GM18505 (cell line): ENCODE results near the gene FCN1.
"Not testable (repeated sequence)": the region's sequence is repeated elsewhere in the genome, so short reads cannot be mapped to it uniquely, and the experiment has no call there.

Experiments used
- ATAC-seq: cut with Tn5 transposase; IDR thresholded peaks from one replicate; pipeline ENCODE4 v1.9.1; 2021; ENCODE audit not compliant: unreplicated experiment
- POLR2A ChIP-seq: IDR thresholded peaks from 4 replicates; pipeline ENCODE4 v1.6.1; 2011; ENCODE audit warnings: borderline replicate concordance; ENCODE audit not compliant: insufficient read depth, insufficient read length; ENCODE audit errors: extremely low read depth

The FCN1 gene

DNA sequence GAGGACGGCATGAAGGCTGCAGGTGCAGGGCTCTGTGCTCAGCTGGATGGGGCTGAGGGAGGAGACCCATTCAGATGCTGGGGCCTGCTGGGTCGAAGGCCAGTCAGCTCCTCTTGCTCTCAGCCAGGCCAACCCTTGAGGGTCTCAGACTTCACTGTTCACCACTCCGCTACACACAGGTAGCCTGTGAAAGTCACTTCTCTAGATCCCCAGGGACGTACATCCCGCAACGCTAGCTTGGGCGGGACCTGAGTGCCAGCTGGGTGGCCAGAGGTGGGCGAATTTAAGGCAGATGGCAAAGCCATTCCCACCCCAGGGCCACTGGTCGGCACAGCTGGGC lies 42.2 kb upstream of the FCN1 start:
- TF ChIP-seq POLR2A = no peak
- ATAC-seq = no peak

DNA sequence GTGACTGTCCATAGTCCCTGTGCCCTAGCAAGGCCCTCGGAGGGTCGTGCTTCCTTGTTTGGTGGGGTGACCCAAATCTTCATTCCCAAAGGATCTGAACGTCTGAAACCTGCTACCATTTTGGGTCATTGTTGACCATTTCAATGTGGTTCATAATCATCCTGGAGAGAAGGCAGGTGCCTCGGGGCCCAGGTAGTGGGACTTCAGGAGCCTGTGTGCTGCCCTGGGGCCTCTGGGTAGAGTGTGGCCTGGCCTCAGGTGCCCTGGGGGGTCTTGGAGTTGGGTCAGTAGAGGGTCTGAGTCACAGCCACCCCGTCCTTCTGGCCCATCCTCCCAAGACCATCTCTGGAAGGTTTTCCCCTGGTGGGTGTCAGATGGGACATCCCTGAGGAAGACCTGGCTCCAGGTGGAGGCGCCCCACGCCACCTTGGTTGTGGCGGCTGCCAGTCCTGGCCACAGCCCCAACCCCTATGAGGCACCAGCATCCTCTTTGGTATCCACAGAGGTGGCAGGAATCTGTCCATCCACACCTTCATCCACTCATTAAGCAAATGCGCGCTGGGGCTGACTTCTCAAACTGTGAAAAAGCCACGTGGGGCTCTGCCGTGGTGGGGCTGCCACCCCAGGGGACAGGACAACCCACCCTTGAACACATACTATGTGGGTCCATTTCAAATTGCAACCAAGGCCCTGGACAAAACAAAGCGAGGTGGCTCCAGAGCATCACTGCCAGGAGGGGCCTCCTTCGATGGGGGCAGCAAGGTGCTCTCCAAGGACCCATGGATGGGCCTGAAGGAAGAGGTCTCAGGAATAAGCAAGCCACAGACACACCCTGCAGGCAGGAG lies 41.6 kb upstream of the FCN1 start:
- TF ChIP-seq POLR2A = no peak
- no peak for ATAC-seq

DNA sequence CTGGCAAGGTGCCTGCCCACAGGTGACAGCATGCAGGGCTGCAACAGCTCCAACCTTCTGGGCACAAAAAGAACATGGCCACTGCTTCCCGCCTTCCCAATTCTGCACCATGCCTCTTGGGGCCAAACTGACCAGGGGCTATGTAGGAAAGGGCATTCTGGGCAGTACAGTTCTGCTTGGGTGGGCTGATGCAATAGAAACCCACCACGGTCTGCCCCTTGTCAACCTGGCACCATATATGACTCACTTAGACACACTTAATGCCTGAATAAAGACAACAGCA lies 40.2 kb upstream of the FCN1 start:
- ATAC-seq = no peak
- no peak for TF ChIP-seq POLR2A

DNA sequence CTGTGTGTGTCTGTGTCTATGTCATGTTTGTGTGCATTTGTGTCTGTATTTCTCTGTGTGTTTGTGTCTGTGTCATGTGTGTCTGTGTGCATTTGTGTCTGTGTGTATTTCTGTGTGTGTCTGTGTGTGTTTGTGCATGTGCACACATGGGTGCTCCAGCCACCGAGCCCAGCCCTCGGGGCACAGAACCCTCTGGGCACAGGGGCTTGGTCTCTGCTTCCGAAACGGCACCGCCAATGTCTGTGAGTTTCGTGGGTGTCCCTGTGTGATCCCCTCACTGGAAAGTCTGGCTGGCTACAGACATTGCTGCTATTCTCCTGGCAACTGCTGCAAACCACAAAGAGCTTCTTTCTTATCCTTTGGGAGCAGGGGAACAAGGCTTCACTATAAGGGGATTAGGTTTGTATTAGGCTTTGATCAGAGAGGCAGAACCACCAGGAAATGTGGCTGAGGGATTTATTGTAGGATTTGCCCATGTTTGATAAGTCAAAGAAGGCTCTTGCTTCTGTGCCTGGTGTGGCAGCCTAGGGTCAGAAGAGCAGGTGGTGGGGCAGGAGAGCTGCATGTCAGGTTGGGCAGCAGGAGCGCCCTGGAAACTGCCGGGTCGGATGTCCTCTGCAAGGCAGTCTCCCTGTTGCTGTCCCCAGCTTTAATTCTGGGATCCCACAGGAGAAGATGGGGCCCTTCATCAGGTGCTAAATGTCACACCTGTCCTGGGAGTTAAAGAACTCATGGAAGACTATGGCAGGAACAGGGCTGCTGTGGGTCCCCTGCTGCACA lies 39.6 kb upstream of the FCN1 start:
- no peak for ATAC-seq
- TF ChIP-seq POLR2A = no peak

DNA sequence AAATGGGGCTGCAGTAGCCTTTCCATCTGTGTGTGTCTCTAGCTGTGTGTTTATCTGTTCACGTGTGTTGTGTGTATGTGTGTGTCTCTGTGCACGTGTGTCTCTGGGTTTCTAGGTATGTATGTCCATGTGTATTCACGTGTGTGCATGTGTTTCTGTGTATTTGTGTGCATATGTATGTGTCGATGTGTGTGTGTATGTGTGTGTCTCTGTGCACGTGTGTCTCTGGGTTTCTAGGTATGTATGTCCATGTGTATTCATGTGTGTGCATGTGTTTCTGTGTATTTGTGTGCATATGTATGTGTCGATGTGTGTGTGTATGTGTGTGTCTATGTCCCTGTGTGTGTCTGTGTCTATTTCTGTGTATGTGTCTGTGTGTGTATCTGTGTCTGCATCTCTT lies 38.7 kb upstream of the FCN1 start:
- not testable (repeated sequence) for ATAC-seq

DNA sequence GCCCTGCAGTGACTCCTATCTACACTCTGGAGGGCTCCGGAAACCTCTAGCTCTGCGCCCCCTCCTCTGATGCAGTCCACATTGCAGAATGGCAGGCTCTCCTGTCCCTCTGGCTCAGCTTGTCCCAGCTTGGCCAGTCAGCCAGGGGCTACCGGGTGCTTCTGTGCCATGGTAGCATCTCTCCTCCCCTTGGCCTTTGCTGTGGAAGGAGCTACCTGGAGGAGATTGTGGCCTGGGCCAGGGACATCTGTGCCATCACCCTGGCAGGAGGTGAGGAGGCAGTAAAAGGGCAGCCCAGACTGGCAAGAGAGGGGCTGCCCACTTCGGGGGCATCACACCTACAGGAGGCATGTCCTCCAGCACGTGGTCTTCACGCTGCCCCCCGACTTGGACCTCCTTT lies 38.1 kb upstream of the FCN1 start:
- ATAC-seq = no peak
- TF ChIP-seq POLR2A = no peak

DNA sequence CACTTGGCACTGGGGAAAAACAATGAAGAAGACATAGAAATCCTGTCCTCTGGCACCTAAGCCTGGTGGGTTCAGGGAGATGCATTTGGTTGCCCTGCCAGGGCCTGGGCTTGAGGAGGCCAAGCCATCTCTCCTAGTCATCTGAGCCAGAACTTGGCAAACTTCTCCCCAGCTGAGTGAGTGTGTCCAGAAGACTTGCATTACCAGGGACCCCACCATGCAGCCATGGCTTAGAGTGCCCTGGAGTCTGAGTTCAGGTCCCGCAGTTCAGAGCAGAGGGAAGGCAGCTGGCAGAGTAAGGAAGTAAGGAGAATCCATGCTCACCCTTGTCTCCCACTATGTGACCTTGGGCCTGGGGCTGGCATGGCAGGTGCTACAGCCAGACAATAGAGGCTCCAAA lies 37.4 kb upstream of the FCN1 start:
- TF ChIP-seq POLR2A = no peak
- no peak for ATAC-seq

DNA sequence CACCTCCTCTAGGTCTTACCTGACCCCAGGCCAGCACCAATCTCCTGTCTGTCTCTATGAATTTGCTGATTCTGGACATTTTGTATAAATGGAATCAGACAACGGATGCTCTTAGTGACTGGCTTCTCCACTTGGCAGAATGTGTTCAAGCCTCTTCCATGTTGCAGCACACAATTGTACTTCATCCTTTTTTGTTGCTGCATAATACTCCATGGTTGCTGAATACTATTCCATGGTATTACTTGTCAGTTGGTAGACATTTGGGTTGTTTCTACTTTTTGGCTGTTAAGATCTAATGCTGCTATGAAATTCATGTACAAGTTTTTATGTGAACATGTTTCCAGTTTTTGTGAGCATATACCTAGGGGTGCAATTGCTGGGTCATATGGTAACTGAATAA lies 34.3 kb upstream of the FCN1 start:
- no peak for TF ChIP-seq POLR2A
- no peak for ATAC-seq

DNA sequence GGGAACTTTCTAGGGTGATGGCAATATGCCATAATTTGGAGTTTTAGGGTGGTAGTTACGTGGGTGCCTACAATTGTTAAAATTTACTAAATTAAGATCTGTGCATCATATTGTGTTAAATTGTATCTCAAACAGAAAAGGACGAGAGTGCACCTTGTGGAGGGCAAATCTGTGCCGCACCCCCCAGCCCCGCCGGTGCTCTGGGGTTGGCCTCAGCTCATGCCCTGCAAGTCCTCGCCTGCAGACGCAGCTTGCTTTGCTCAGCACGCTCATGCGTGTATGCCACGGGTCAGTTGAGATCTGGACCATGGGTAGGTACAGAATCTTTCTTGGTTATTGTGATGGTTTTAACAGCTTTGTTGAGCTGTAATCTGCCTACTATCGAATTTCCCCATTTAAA lies 33.7 kb upstream of the FCN1 start:
- no peak for TF ChIP-seq POLR2A
- ATAC-seq = no peak

DNA sequence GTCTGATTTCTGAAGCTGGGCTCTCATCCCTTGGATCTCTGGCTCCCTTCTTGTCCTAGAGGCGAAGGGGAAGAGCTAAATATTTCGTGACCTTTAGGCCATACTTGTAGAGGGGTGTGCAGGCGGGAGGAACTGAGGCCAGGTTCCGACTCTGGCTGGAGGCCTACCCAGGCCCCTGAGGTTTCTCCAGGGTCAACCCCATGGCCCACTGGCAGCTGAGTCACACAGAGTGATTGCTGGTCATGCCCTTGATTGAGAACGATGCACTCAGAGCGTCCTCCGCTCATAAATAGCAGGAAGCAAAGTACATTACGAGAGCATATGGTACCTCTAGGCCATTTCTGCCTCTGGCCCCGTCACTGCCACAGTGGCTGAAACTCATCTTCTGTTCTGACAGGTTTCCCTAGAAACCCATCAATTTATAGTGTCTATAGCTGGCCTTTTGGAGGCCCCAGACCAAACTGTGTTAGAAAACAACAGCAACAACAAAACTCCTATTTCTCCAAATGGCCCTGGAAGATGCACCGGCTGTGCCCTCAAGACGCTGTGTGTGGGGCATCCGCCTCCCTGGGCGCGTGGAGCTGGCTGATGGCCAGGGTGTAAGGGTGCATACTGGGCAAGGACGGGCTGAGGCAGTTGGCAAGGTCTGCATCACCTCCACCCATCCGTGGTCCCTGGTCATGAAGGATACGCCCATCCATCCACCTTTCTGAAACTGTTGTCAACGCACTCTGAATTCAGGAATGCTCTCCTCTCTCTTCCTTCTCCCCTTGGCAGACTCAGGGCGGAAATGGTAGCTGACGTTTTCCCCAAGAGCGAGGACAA lies 32.9 kb upstream of the FCN1 start:
- no peak for TF ChIP-seq POLR2A
- no peak for ATAC-seq

DNA sequence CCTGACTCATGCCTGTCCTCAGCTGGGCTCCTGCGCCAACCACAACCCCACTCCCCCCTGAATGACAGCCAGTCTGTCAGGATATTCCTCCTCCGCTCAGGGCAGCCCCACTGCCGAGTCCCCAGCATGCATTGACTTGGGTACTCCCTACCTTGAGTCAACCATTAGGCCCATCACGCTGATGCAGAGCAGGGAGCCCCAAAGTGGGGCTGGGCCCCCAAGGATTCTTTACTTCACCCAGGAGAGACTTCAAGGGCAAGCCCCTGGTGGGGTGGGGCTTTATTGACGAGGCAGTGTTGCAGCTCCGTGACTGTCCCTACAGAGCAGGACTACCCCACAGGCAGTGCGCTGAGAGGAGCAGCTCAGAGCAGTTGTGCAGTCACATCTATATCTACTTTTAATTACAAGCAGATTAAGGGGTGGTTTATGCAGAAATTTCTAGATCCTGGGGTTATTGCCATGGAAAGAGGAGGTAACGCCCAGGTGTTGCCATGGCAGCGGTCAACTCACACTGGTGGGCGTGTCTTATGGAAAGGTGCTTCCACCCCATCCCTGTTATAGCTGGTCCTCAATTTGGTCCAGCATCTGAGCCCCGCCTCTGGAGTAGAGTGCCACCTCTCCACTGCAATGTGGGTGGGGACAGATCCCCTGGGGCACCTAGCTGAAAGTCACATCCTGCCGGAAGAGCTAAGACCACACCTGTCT lies 32.1 kb upstream of the FCN1 start:
- no peak for ATAC-seq
- TF ChIP-seq POLR2A = no peak

DNA sequence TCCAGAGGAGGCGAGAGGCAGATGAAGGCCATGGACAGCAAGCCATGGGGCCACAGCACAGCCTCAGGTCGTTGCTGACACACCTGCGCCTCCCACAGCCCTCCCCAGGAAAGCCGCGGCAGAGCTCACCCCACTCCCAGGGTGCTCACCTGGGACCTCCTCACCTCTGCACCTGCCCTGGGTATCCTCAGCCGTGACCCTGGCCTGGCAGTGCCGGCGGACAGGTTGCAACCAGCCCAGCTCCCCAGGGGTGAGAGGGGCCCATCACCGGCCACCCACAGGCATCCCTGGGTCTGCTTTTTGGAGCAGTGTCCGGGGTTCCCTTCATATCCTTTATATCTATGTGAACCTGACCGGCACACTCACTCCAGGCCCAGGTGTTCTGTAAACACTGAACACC lies 30.4 kb upstream of the FCN1 start:
- ATAC-seq = no peak

DNA sequence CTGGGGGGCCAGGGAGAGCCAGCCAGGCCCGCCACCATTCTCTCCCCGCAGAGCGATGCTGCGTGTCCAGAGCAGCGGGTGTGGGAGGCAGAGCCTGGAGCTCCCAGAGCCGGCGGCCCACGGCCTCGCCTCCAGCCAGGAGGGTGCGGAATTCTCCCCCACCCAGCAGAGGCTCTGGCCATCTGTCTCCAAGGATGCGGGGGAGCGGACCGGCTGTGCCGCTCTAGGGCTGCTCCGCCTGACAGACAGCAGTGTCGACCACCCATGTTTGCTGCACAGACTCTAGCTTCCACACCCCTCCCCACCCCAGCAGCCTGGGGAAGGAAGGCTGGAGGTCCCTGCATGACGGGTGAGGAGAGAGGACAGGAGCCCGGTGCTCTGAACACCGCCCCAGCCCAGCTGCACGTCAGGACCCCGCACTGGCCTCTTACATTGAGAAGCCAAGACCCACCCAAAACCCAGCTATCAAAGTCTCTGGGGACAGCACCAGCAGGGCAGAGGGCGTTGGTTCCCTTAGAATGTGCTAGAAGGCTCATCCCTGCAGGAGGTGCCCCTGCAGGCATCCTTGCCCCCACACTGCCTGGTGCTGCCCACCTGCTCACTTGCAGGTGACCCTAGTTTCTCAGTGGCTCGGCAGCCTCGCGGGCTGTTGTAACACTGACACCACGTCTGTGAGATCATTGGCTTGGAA lies 29.7 kb upstream of the FCN1 start:
- ATAC-seq = no peak
- TF ChIP-seq POLR2A = no peak

More for the DNA sequence above, 30.4 kb upstream of the FCN1 start:
- TF ChIP-seq POLR2A = no peak
